ENCODE results near the gene HRAS. TPM values are rescaled to one million over a fixed set of nuclear protein-coding genes. Genes with fewer than 3 reads are reported as not detected.
A peak's percentile ranks its signal among the peaks of the same experiment; 100 is the strongest.

The HRAS gene
- total RNA-seq, 1 experiment from 2014 or later, result 47.2 TPM

DNA sequence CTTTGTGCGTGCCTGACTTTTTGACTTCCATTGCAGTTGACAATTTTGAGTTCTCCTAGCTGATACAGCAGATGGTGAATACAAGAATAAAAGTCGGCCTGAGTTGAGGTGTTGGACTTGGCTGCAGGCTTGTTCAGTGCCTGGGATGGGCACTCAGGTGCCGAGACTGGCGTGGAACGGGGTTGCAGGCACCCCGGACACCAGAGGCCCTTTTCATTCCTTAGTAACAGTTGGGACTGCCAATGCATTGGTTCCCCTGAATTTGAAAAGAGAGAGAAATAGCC is 42.2 kb upstream of the HRAS start:
- Histone ChIP-seq H3K9me2 (ENCODE audit: insufficient read depth) (no peaks in the 10 kb centered on the region), H3K27ac (no peak overlapping the region), H3K4me2 (peak overlapping the region; percentile 85), H2AFZ (no peak overlapping the region), H4K20me1 (ENCODE audit: insufficient read depth) (peaks cover 47% of the 10 kb centered on the region), H3K9me3 (ENCODE audit: insufficient read depth, low read depth) (no peaks in the 10 kb centered on the region), H3K27me3 (ENCODE audit: insufficient read depth, low read depth) (no peaks in the 10 kb centered on the region), H3K36me3 (ENCODE audit: low read depth) (no peaks in the 10 kb centered on the region; the same call in 1 of the 2 replicates), H3K4me3 (peak overlapping the region; percentile 79), H3F3A (ENCODE audit: insufficient read depth, low read depth) (no peaks in the 10 kb centered on the region), H3K79me2 (ENCODE audit: low read depth) (peaks cover 53% of the 10 kb centered on the region), H3K4me1 (replicated peaks; ENCODE audit: insufficient read depth) (peaks cover 16% of the 10 kb centered on the region)
- no peak for DNase-seq
- TSS peak; percentile 41 for BruUV-seq (replicated peaks)
- TF ChIP-seq, protein P1, sequence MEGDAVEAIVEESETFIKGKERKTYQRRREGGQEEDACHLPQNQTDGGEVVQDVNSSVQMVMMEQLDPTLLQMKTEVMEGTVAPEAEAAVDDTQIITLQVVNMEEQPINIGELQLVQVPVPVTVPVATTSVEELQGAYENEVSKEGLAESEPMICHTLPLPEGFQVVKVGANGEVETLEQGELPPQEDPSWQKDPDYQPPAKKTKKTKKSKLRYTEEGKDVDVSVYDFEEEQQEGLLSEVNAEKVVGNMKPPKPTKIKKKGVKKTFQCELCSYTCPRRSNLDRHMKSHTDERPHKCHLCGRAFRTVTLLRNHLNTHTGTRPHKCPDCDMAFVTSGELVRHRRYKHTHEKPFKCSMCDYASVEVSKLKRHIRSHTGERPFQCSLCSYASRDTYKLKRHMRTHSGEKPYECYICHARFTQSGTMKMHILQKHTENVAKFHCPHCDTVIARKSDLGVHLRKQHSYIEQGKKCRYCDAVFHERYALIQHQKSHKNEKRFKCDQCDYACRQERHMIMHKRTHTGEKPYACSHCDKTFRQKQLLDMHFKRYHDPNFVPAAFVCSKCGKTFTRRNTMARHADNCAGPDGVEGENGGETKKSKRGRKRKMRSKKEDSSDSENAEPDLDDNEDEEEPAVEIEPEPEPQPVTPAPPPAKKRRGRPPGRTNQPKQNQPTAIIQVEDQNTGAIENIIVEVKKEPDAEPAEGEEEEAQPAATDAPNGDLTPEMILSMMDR (conservative IDR thresholded peaks at IDR 0.05), result no peak
- no peak for TF ChIP-seq EZH2 (IDR thresholded peaks at IDR 0.05; ENCODE audit: low read depth)
- ChIA-PET CTCF (no interaction called here), POLR2A (ENCODE audit: unreplicated experiment) (no interaction called here)
- intact Hi-C loops (cut with micrococcal nuclease; ENCODE audit: unreplicated experiment), result no loop called here

DNA sequence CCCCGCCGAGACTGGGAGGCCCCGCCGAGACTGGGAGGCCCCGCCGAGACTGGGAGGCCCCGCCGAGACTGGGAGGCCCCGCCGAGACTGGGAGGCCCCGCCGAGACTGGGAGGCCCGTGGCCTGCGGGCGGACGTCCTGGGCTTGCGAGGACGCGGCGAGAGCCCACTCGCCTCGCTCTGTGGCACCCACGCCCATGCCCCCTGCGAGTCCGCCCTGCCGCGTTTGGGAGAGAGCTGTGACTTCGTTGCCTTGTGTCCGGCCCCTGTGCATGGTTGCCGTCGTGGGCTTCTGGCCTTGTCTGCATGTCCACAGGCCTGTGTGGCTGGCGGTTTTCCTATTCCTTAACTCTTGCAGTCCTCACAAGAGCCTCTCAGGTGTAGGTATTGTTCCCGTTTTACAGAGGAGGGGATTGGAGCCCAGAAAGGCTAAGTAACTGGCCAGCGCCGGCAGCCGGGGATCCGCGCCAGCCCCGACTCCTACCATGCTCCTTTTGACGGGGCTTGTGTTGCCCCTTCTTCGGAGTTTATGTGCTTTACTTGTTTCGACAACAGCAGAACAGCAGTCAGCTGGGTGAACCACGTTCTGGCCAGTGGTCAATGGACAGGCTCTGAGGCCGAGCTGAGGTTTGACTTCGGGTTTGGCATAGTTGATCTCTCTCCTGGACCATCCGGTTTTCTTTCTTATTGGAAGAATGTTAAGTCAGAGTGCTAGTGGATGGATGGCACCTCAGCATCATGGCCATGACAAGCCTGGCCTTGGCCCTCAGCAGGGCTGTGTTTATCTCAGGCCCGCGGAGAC is 41.6 kb upstream of the HRAS start:
- H3F3A ChIP-seq (ENCODE audit: insufficient read depth, low read depth), result no peaks in the 10 kb centered on the region
- no peaks in the 10 kb centered on the region for H3K27me3 ChIP-seq (ENCODE audit: insufficient read depth, low read depth)
- peaks cover 47% of the 10 kb centered on the region for H4K20me1 ChIP-seq (ENCODE audit: insufficient read depth)
- ChIA-PET CTCF (no interaction called here), POLR2A (ENCODE audit: unreplicated experiment) (no interaction called here)
- intact Hi-C loops (cut with micrococcal nuclease; ENCODE audit: unreplicated experiment), result no loop called here
- DNase-seq, result no peak
- no peak for TF ChIP-seq EZH2 (IDR thresholded peaks at IDR 0.05; ENCODE audit: low read depth)
- TF ChIP-seq, protein P1 (conservative IDR thresholded peaks at IDR 0.05), result no peak
- H2AFZ ChIP-seq, result no peak overlapping the region
- no peaks in the 10 kb centered on the region for H3K9me3 ChIP-seq (ENCODE audit: insufficient read depth, low read depth)
- H3K79me2 ChIP-seq (ENCODE audit: low read depth), result peaks cover 53% of the 10 kb centered on the region
- H3K4me1 ChIP-seq (replicated peaks; ENCODE audit: insufficient read depth), result peaks cover 16% of the 10 kb centered on the region
- H3K9me2 ChIP-seq (ENCODE audit: insufficient read depth), result no peaks in the 10 kb centered on the region
- no peak overlapping the region for H3K27ac ChIP-seq
- H3K36me3 ChIP-seq (ENCODE audit: low read depth), result no peaks in the 10 kb centered on the region; the same call in 1 of the 2 replicates
- peak overlapping the region; percentile 79 for H3K4me3 ChIP-seq
- H3K4me2 ChIP-seq, result peak overlapping the region; percentile 85
- BruUV-seq (replicated peaks), result no TSS peak

DNA sequence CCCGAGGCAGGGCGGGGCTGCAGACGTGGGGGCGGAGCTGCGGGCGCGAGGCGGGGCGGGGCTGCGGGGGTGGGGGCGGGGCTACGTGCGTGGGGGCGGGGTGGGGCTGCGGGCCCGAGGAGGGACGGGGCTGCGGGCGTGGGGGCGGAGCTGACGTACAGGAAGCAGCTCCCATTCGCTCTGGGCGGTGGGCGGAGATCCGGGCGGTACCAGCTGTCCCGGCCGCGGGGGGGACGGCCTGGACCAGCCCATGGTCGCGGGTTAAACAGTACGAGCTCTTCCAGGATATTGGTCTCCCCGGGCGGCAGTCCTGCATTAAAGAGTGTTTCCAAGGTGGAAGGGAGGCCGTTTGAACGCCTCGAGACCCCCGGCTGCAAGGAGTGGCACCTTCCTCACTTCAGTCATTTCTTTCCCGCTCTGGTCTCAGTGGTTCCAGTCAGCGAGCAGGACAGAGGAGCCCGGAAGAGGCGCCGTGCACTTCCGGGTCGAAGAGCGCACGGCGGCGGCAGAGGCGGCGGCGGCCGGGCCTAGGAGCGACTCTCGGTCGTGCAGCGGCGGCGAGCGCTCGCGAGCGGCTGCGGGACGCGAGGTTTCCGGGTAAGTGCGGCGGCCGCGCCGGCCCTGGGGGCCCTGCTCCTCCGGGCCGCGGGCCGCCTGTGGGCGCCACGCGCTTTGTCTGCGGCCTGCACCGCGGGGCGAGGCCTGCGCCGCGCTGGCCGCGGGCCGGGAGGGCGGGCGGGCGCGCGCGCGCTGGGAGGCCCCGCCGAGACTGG is 40.8 kb upstream of the HRAS start, which contains the start of gene PHRF1:
Gene PHRF1, plus strand, starts transcription at position 475 of the 773 bp plus-strand sequence. CDS start 5,043 bp downstream, outside the sequence.
- TF ChIP-seq, protein P1 (conservative IDR thresholded peaks at IDR 0.05), result no peak
- TF ChIP-seq EZH2 (IDR thresholded peaks at IDR 0.05; ENCODE audit: low read depth), result no peak
- H3K4me3 ChIP-seq, result peak within 1 kb of the TSS; percentile 79
- H3F3A ChIP-seq (ENCODE audit: insufficient read depth, low read depth), result no peaks in the 10 kb centered on the region
- peaks cover 16% of the 10 kb centered on the region for H3K4me1 ChIP-seq (replicated peaks; ENCODE audit: insufficient read depth)
- POLR2A ChIA-PET (ENCODE audit: unreplicated experiment), result interaction anchor here (0.6 to 1.1 kb wide), 4 partner anchors 15 to 369 kb away, joined by 3 to 6 read pairs (median 4); partner anchors contain the start of gene BET1L
- no peaks in the 10 kb centered on the region for H3K9me3 ChIP-seq (ENCODE audit: insufficient read depth, low read depth)
- DNase-seq, result peak; percentile 67 to 88
- CTCF ChIA-PET, result interaction anchor here (0.6 kb wide), 1 partner anchor 42 kb away, joined by 3 read pairs; no protein-coding TSS in a partner anchor
- peak within 1 kb of the TSS; percentile 84 for H2AFZ ChIP-seq
- intact Hi-C loops (cut with micrococcal nuclease; ENCODE audit: unreplicated experiment), result no loop called here
- peak within 1 kb of the TSS; percentile 85 for H3K4me2 ChIP-seq
- peaks cover 45% of the 10 kb centered on the region for H3K79me2 ChIP-seq (ENCODE audit: low read depth)
- H3K9me2 ChIP-seq (ENCODE audit: insufficient read depth), result no peaks in the 10 kb centered on the region
- peak within 1 kb of the TSS; percentile 61; the same call in 1 of the 2 replicates for H3K27ac ChIP-seq
- H3K36me3 ChIP-seq (ENCODE audit: low read depth), result no peaks in the 10 kb centered on the region; the same call in 1 of the 2 replicates
- H4K20me1 ChIP-seq (ENCODE audit: insufficient read depth), result peaks cover 40% of the 10 kb centered on the region
- BruUV-seq (replicated peaks), result no TSS peak
- H3K27me3 ChIP-seq (ENCODE audit: insufficient read depth, low read depth), result no peaks in the 10 kb centered on the region
